GM18508 (cell line): ENCODE data around the gene UQCC3.

ENCODE experiments used
- ATAC-seq: cut with Tn5 transposase; IDR thresholded peaks from one replicate; pipeline ENCODE4 v1.9.1; 2021; ENCODE audit warnings: moderate number of reproducible peaks; ENCODE audit not compliant: insufficient read depth, unreplicated experiment

Gene UQCC3

DNA sequence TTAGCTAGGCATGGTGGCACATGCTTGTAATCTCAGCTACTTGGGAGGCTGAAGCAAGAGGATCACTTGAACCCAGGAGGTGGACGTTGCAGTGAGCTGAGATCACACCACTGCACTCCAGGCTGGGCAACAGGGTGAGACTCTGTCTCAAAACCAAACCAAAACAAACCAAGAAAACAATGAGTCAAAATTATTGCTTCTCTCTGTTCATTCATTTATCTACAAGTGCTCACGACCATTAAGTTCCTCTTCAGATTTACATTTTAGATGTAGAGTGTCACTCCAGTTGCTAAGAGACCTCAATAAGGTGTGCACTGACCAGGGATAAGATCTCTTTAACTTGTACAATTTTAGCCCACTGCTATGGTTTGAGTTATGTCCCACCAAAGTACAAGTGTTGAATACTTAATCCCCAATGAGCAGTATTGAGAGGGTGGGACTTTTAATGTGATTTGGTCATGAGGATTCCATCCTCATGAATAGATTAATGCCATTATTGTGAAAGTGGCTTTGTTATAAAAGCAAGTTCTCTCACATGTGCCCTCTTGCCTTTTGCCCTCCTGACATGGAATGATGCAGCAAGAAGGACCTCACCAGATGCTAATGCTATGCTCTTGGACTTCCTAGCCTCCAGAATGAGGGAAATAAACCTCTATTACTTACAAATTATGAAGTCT lies 48.0 kb downstream of the UQCC3 start:
- ATAC-seq = no peak

DNA sequence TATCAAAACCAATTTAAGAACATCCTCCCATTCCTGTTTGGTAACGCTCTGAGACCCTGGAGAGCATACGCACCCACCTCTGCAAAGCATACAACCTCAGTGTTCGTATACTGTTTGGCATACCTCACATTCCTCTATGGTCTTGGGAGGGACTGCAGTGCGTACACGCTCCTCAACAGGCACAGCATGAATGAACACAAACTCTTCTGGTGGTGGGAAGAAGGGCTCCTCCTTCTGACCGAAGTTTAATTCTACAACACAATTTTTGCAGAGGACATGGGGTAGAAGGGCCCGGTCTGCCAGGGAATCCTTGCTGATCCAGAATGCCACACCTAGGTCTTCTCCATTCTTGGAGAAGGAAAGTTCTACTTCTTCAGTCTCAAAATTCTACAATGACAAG lies 50.5 kb downstream of the UQCC3 start:
- no peak for ATAC-seq
